Measurements from ENCODE around the gene NCOR2. TPM values are rescaled to one million over a fixed set of nuclear protein-coding genes. Genes with fewer than 3 reads are reported as not detected.
A peak's percentile ranks its signal among the peaks of the same experiment; 100 is the strongest.

The NCOR2 gene
- total and polyA plus RNA-seq, 2 donors (not counting 3 experiments of a cell fraction or from before 2014, with no cell fraction given), result 26.5 to 241 TPM

GRCh38 chr12:124608450-124608870 lies 41.0 kb upstream of the NCOR2 start:
- TF ChIP-seq JUN (IDR thresholded peaks at IDR 0.05; ENCODE audit: borderline replicate concordance, insufficient read depth, insufficient read length, low read depth), result no peak
- TF ChIP-seq FOS (IDR thresholded peaks at IDR 0.05; ENCODE audit: borderline replicate concordance, insufficient read depth, low read length), result no peak
- no peak for TF ChIP-seq EZH2 (IDR thresholded peaks at IDR 0.05; ENCODE audit: borderline replicate concordance, low read depth, low read length, severe bottlenecking)
- TF ChIP-seq GATA2 (IDR thresholded peaks at IDR 0.05; ENCODE audit: insufficient read depth, insufficient read length, low read depth, low read length), result no peak
- no peak for TF ChIP-seq POLR2A (IDR thresholded peaks at IDR 0.05; ENCODE audit: low read depth, low read length)
- no peak for TF ChIP-seq CTCF (IDR thresholded peaks at IDR 0.05; ENCODE audit: extremely low read depth in 1 of 2, insufficient read depth in 1 of 2, low read depth in 1 of 2, low read length in 2 of 2)
- TF ChIP-seq MYC (IDR thresholded peaks at IDR 0.05; ENCODE audit: low read depth, low read length), result no peak
- TF ChIP-seq POLR2AphosphoS5 (IDR thresholded peaks at IDR 0.05; ENCODE audit: insufficient read depth, low read depth, low read length), result no peak
- no peak for TF ChIP-seq MAX (IDR thresholded peaks at IDR 0.05; ENCODE audit: insufficient read depth, insufficient read length)
- Histone ChIP-seq H3K4me3 (replicated peaks in 1 of 3; ENCODE audit: insufficient read depth in 1 of 3, low read depth in 1 of 3, low read length in 3 of 3) (no peak overlapping the region), H2AFZ (ENCODE audit: low read depth, low read length) (no peak overlapping the region), H3K36me3 (ENCODE audit: control insufficient read depth in 2 of 2, extremely low read depth in 1 of 2, insufficient read depth in 2 of 2, low read length in 2 of 2) (no peaks in the 10 kb centered on the region), H3K4me1 (ENCODE audit: control insufficient read depth, extremely low read depth, insufficient read depth, low read length) (peaks cover 23% of the 10 kb centered on the region), H3K9me3 (replicated peaks; ENCODE audit: control insufficient read depth, insufficient read depth, low read length) (no peaks in the 10 kb centered on the region), H3K4me2 (ENCODE audit: insufficient read depth, low read length) (peak overlapping the region; percentile 24), H3K9me1 (replicated peaks; ENCODE audit: control insufficient read depth, extremely low read depth, insufficient read depth, low read length) (no peaks in the 10 kb centered on the region), H3K27ac (ENCODE audit: insufficient read depth, low read depth, low read length) (no peak overlapping the region), H3K79me2 (ENCODE audit: control insufficient read depth, insufficient read depth, low read length) (no peaks in the 10 kb centered on the region), H3K27me3 (ENCODE audit: control insufficient read depth in 2 of 2, insufficient read depth in 2 of 2, low read length in 2 of 2) (no peaks in the 10 kb centered on the region), H4K20me1 (replicated peaks; ENCODE audit: control insufficient read depth, extremely low read depth, insufficient read depth, low read length) (no peaks in the 10 kb centered on the region), H3K9ac (replicated peaks; ENCODE audit: extremely low read depth, insufficient read depth, low read length) (no peak overlapping the region)
- no peak for DNase-seq (ENCODE audit: low read depth, low spot score)
- no peak for FAIRE-seq
- BruUV-seq (replicated peaks), result no TSS peak
- dilution Hi-C loops (cut with MboI; ENCODE audit: extremely low pct_ligation_motif_present, low sequenced_read_pairs) (no loop called here), intact Hi-C loops (cut with micrococcal nuclease) (loop anchor here (5.0 kb wide), 1 partner anchor 44 kb away; no protein-coding TSS in a partner anchor)
- POLR2A ChIA-PET, result no interaction called here
- CTCF ChIA-PET, result interaction anchor here (0.8 kb wide), 1 partner anchor 18 kb away, joined by 3 read pairs; no protein-coding TSS in a partner anchor
